ENCODE measurements around the gene CHST11.

The CHST11 gene

DNA sequence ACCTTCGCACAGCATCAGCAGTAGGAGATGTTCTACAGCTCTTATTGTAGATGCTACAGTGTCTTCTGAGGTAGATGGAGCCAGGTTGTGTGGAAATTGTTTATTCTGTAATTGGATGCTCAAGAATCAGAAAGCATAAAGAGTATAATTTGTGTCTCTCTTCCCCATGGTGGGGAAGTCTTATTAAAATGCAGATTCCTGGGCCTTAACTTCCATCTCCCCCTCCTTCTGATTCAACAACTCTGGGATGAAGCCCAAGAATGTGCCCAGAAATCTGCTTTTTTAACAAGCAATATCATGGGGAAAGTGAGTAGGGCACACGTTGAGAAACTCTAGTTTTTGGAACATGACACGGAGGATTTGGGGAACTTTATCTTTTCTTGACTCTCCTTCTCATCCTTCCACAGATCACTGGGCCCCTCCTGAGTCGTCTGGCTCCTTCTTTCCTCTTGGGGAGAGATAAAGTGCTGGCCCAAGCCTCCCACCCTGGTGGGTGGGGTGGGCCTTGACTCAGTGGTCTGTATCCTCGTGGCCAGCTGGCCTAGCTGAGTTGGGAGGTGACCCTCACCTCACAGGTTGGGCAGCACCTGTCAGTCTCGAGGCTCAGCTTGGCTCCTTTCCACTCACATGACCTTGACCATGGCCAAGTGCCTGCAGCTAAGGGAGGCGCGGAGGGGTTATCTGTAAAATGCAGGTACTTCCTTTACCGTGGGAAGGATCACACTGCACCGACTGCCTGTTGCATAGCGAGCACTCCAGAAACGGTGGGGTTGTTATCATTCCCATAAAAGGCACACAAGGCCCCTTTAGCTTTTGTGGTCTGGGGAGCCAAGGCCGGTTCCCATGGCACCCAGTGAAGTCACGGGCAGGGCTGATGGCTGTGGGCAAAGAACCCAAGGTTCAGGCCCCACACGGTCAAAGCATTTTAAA is 141.9 kb downstream of the CHST11 start:
- Histone ChIP-seq H3K9ac (ENCODE audit: insufficient read length) (no peak overlapping the region), H3K9me3 (ENCODE audit: low read depth, low read length) (no peaks in the 10 kb centered on the region), H3K4me3 (no peak overlapping the region), H3K27ac (no peak overlapping the region), H3K36me3 (ENCODE audit: insufficient read depth, low read length) (no peaks in the 10 kb centered on the region)
- no peak for DNase-seq (ENCODE audit: low read depth, low spot score)
- TF ChIP-seq POLR2AphosphoS5 (IDR thresholded peaks at IDR 0.05; ENCODE audit: borderline replicate concordance, low read depth, low read length): no peak
- TF ChIP-seq FOXP2 (optimal IDR thresholded peaks at IDR 0.05; ENCODE audit: control extremely low read depth, extremely low read length, insufficient read depth): no peak
- no peak for TF ChIP-seq EZH2 (IDR thresholded peaks at IDR 0.05)

GRCh38 chr12:104599272-104600035 is 142.7 kb downstream of the CHST11 start:
- Histone ChIP-seq H3K36me3 (ENCODE audit: insufficient read depth, low read length) (no peaks in the 10 kb centered on the region), H3K4me3 (no peak overlapping the region), H3K9me3 (ENCODE audit: low read depth, low read length) (no peaks in the 10 kb centered on the region), H3K27ac (no peak overlapping the region), H3K9ac (ENCODE audit: insufficient read length) (no peak overlapping the region)
- no peak for TF ChIP-seq FOXP2 (optimal IDR thresholded peaks at IDR 0.05; ENCODE audit: control extremely low read depth, extremely low read length, insufficient read depth)
- DNase-seq (ENCODE audit: low read depth, low spot score): no peak

DNA sequence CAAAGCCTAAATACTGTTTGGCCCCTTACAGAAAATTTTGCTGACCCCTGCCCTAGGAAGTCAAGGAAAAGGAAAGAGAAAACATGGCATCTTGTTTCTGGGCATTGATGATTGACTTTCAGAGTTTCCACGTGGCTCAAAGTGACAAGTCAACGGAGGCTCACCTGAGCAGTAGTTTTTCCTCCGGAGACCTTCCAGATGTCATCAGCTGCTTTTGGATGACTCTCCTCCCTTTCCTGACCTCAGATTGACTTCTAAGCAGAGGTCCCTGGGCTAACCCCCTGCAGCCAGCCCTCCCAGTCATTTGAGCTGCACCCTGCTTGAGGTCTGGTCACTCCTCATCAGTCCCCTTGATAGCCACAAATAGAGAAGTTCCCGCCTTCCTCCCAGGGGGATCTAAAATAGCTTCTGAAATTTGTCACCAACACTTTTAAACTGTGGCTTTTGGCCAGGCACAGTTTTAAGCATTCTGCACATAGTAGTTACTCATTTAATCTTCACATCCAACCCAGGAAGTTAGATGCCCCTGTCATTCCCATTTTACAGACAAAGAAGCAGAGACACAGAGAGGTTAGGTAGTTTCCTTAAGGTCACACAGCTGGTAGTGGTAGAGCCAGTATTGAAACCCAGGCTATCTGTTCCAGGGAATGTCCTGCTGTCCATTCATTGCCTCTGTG is 143.4 kb downstream of the CHST11 start:
- Histone ChIP-seq H3K36me3 (ENCODE audit: insufficient read depth, low read length) (no peaks in the 10 kb centered on the region), H3K27ac (no peak overlapping the region), H3K9me3 (ENCODE audit: low read depth, low read length) (no peaks in the 10 kb centered on the region), H3K9ac (ENCODE audit: insufficient read length) (no peak overlapping the region), H3K4me3 (no peak overlapping the region)
- TF ChIP-seq POLR2AphosphoS5 (IDR thresholded peaks at IDR 0.05; ENCODE audit: borderline replicate concordance, low read depth, low read length) (no peak), EZH2 (IDR thresholded peaks at IDR 0.05) (no peak), FOXP2 (optimal IDR thresholded peaks at IDR 0.05; ENCODE audit: control extremely low read depth, extremely low read length, insufficient read depth) (no peak)
- no peak for DNase-seq (ENCODE audit: low read depth, low spot score)

GRCh38 chr12:104600790-104601739 is 144.3 kb downstream of the CHST11 start:
- DNase-seq (ENCODE audit: low read depth, low spot score): no peak
- Histone ChIP-seq H3K4me3 (no peak overlapping the region), H3K9ac (ENCODE audit: insufficient read length) (no peak overlapping the region), H3K27ac (no peak overlapping the region), H3K36me3 (ENCODE audit: insufficient read depth, low read length) (no peaks in the 10 kb centered on the region), H3K9me3 (ENCODE audit: low read depth, low read length) (no peaks in the 10 kb centered on the region)
- no peak for TF ChIP-seq EZH2 (IDR thresholded peaks at IDR 0.05)
- TF ChIP-seq FOXP2 (optimal IDR thresholded peaks at IDR 0.05; ENCODE audit: control extremely low read depth, extremely low read length, insufficient read depth): no peak

DNA sequence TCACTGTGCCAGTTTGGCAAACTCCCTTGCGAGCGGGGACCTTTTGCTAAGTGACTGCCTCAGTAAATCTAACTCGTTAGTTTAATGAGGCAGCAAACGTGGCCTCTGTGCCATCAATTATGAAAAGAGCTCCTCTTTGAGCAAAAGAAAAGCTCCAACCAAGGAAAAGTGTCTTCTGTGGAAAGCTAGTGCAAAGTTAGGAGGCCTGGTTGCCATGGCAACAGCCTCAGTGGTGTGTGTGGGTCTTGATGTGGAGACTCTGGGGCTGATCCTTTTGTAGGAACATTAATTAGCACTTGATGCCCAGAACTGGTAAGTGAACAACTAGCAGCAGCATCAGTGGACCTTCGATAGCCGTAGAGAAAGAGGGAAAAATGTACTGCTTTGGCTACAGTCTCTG is 145.7 kb downstream of the CHST11 start:
- TF ChIP-seq EZH2 (IDR thresholded peaks at IDR 0.05): no peak
- TF ChIP-seq POLR2AphosphoS5 (IDR thresholded peaks at IDR 0.05; ENCODE audit: borderline replicate concordance, low read depth, low read length): no peak
- TF ChIP-seq FOXP2 (optimal IDR thresholded peaks at IDR 0.05; ENCODE audit: control extremely low read depth, extremely low read length, insufficient read depth): no peak
- H3K27ac ChIP-seq: no peak overlapping the region
- no peaks in the 10 kb centered on the region for H3K36me3 ChIP-seq (ENCODE audit: insufficient read depth, low read length)
- H3K9me3 ChIP-seq (ENCODE audit: low read depth, low read length): no peaks in the 10 kb centered on the region
- no peak overlapping the region for H3K4me3 ChIP-seq
- no peak overlapping the region for H3K9ac ChIP-seq (ENCODE audit: insufficient read length)
- DNase-seq (ENCODE audit: low read depth, low spot score): no peak

- Histone ChIP-seq H3K27ac (no peak overlapping the region), H3K36me3 (ENCODE audit: insufficient read depth, low read length) (no peaks in the 10 kb centered on the region), H3K9me3 (ENCODE audit: low read depth, low read length) (no peaks in the 10 kb centered on the region), H3K9ac (ENCODE audit: insufficient read length) (no peak overlapping the region), H3K4me3 (no peak overlapping the region)
- TF ChIP-seq POLR2AphosphoS5 (IDR thresholded peaks at IDR 0.05; ENCODE audit: borderline replicate concordance, low read depth, low read length) (no peak), EZH2 (IDR thresholded peaks at IDR 0.05) (no peak), FOXP2 (optimal IDR thresholded peaks at IDR 0.05; ENCODE audit: control extremely low read depth, extremely low read length, insufficient read depth) (no peak)
- no peak for DNase-seq (ENCODE audit: low read depth, low spot score)
Measured at GRCh38 chr12:104602896-104603295, 146.1 kb downstream of the CHST11 start.

GRCh38 chr12:104603545-104603973 is 146.8 kb downstream of the CHST11 start:
- Histone ChIP-seq H3K9ac (ENCODE audit: insufficient read length) (no peak overlapping the region), H3K9me3 (ENCODE audit: low read depth, low read length) (no peaks in the 10 kb centered on the region), H3K27ac (no peak overlapping the region), H3K36me3 (ENCODE audit: insufficient read depth, low read length) (no peaks in the 10 kb centered on the region), H3K4me3 (no peak overlapping the region)
- DNase-seq (ENCODE audit: low read depth, low spot score): no peak
- no peak for TF ChIP-seq FOXP2 (optimal IDR thresholded peaks at IDR 0.05; ENCODE audit: control extremely low read depth, extremely low read length, insufficient read depth)
- TF ChIP-seq EZH2 (IDR thresholded peaks at IDR 0.05): no peak
- TF ChIP-seq POLR2AphosphoS5 (IDR thresholded peaks at IDR 0.05; ENCODE audit: borderline replicate concordance, low read depth, low read length): no peak
